Thyroid gland (tissue), 4 donors: ENCODE results near the gene CLMN. TPM values are rescaled to one million over a fixed set of nuclear protein-coding genes. Genes with fewer than 3 reads are reported as not detected.

ENCODE experiments used
- DNase-seq, 2 donors: peaks; one replicate each; pipeline ENCODE4 v3.0.0-alpha.2; 2019
- H3K27ac ChIP-seq, 3 donors: fragments of 200-600 bp; sonication (generic); 1 replicate in 2 of 3; 2 replicates in 1 of 3; pipeline ENCODE4 v1.5.1; 2016 to 2019; ENCODE audit warnings: mild to moderate bottlenecking in 1 of 3, moderate library complexity in 1 of 3
- H3K27me3 ChIP-seq: fragments of 200-600 bp; sonication (generic); one replicate; pipeline ENCODE4 v1.5.1; 2019
- H3K36me3 ChIP-seq, 2 donors: fragments of 200-600 bp; sonication (generic); one replicate each; pipeline ENCODE4 v1.5.1; 2016 to 2019
- H3K4me1 ChIP-seq, 2 donors: fragments of 200-600 bp; sonication (generic); one replicate each; pipeline ENCODE4 v1.5.1; 2017 to 2019
- H3K4me3 ChIP-seq, 3 donors: fragments of 200-600 bp; sonication (generic); replicated peaks in 1 of 3; 1 replicate in 2 of 3; 2 replicates in 1 of 3; pipeline ENCODE4 v1.5.1; 2016; ENCODE audit warnings: mild to moderate bottlenecking in 1 of 3
- H3K9me3 ChIP-seq: fragments of 200-600 bp; sonication (generic); one replicate; pipeline ENCODE4 v1.5.1; 2017
- POLR2A ChIP-seq, 2 donors: fragments of 450-650 bp; IDR thresholded peaks; one replicate each; pipeline ENCODE4 v1.6.1; 2017; ENCODE audit warnings: antibody characterized with exemption in 2 of 2, mild to moderate bottlenecking in 2 of 2, moderate library complexity in 1 of 2
- WGBS, 2 donors: methylation state at CpG; one replicate each; pipeline ENCODE4 v1.1.5; 2017; 5-methylcytosine and 5-hydroxymethylcytosine counted together
- intact Hi-C: fragments of 100-400 bp; cut with DNase I; formaldehyde crosslinking; loops from one replicate; pipeline ENCODE4 v1.15.1; 2023
- total RNA-seq, 4 donors: library from RNA; depleted of rRNA; stranded (reverse); fragments of >200 nt; gene quantifications; one replicate each; pipeline ENCODE4 v1.2.3, GENCODE V29; 2016
- TF ChIP-seq, protein P1 (sequence below), 6 experiments: fragments of 200-600 bp in 3 of 6; fragments of 450-650 bp in 3 of 6; sonication (generic) in 3 of 6; IDR thresholded peaks; one replicate each; pipeline ENCODE4 v1.5.1; 2016 to 2019; ENCODE audit warnings: antibody characterized with exemption in 6 of 6, mild to moderate bottlenecking in 2 of 6, inconsistent platforms in 1 of 6, moderate library complexity in 1 of 6

Gene CLMN
- total RNA-seq, 4 donors from 2014 or later = 15.3 to 29.9 (median 17.8) TPM

GRCh38 chr14:95339301-95339865, 19.7 kb upstream of the CLMN start:
- no peaks in the 10 kb centered on the region for H3K9me3 ChIP-seq
- intact Hi-C loops = no loop called here
- 58 to 61% methylated on average over 10 of the region's 10 CpGs for WGBS, 2 donors

DNA sequence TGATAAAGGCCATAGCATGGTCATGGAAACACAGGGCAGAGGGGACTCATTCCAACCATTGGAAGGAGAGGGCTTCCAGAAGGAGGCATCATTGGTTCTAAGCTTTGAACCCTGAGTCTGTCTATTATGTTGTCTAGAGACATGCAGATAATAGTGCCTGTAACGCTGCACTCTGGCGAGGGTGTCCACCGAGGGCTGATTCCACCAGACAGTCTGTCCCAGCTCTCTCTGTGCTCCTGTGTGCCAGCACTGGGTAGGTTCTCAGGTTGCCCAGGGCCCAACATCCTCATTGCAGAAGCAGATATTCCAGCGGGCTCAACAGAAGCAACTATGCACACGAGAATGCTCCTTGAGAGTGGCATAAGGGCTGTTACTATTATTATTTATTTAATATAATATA, 18.7 kb upstream of the CLMN start:
- 88 to 90% methylated on average over 5 of the region's 5 CpGs for WGBS, 2 donors
- H3K9me3 ChIP-seq = no peaks in the 10 kb centered on the region
- H3K4me3 ChIP-seq = no peak overlapping the region
- intact Hi-C loops = no loop called here
- no peak for DNase-seq
- TF ChIP-seq, protein P1, sequence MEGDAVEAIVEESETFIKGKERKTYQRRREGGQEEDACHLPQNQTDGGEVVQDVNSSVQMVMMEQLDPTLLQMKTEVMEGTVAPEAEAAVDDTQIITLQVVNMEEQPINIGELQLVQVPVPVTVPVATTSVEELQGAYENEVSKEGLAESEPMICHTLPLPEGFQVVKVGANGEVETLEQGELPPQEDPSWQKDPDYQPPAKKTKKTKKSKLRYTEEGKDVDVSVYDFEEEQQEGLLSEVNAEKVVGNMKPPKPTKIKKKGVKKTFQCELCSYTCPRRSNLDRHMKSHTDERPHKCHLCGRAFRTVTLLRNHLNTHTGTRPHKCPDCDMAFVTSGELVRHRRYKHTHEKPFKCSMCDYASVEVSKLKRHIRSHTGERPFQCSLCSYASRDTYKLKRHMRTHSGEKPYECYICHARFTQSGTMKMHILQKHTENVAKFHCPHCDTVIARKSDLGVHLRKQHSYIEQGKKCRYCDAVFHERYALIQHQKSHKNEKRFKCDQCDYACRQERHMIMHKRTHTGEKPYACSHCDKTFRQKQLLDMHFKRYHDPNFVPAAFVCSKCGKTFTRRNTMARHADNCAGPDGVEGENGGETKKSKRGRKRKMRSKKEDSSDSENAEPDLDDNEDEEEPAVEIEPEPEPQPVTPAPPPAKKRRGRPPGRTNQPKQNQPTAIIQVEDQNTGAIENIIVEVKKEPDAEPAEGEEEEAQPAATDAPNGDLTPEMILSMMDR (IDR thresholded peaks at IDR 0.05) = no peak
- no peak for TF ChIP-seq POLR2A (IDR thresholded peaks at IDR 0.05)
- peaks cover 6 to 11% of the 10 kb centered on the region in 2 donors for H3K4me1 ChIP-seq
- H3K27ac ChIP-seq = no peak overlapping the region
- no peaks in the 10 kb centered on the region for H3K36me3 ChIP-seq
- no peaks in the 10 kb centered on the region for H3K27me3 ChIP-seq

More at GRCh38 chr14:95339301-95339865, 19.7 kb upstream of the CLMN start:
- TF ChIP-seq POLR2A (IDR thresholded peaks at IDR 0.05) = no peak
- TF ChIP-seq, protein P1 (IDR thresholded peaks at IDR 0.05) = no peak
- H3K36me3 ChIP-seq = no peaks in the 10 kb centered on the region
- DNase-seq = no peak
- no peak overlapping the region for H3K4me3 ChIP-seq
- H3K27me3 ChIP-seq = no peaks in the 10 kb centered on the region
- no peak overlapping the region for H3K27ac ChIP-seq
- peaks cover 6 to 11% of the 10 kb centered on the region in 2 donors for H3K4me1 ChIP-seq

GRCh38 chr14:95337041-95337595, 17.4 kb upstream of the CLMN start:
- no peak for TF ChIP-seq POLR2A (IDR thresholded peaks at IDR 0.05)
- TF ChIP-seq, protein P1 (IDR thresholded peaks at IDR 0.05) = no peak
- WGBS, 2 donors = 84 to 90% methylated on average over 7 to 10 of the region's 10 CpGs
- intact Hi-C loops = no loop called here

GRCh38 chr14:95336192-95336760, 16.6 kb upstream of the CLMN start:
- no peak for DNase-seq
- 86 to 91% methylated on average over 5 of the region's 5 CpGs for WGBS, 2 donors
- H3K4me3 ChIP-seq = no peak overlapping the region
- TF ChIP-seq, protein P1 (IDR thresholded peaks at IDR 0.05) = no peak
- TF ChIP-seq POLR2A (IDR thresholded peaks at IDR 0.05) = no peak
- H3K27me3 ChIP-seq = no peaks in the 10 kb centered on the region
- peaks cover 6 to 11% of the 10 kb centered on the region in 2 donors for H3K4me1 ChIP-seq
- H3K36me3 ChIP-seq = no peaks in the 10 kb centered on the region
- no peak overlapping the region for H3K27ac ChIP-seq
- intact Hi-C loops = no loop called here
- no peaks in the 10 kb centered on the region for H3K9me3 ChIP-seq

More at GRCh38 chr14:95337041-95337595, 17.4 kb upstream of the CLMN start:
- Histone ChIP-seq H3K27ac (no peak overlapping the region), H3K27me3 (no peaks in the 10 kb centered on the region), H3K4me1 (peaks cover 6 to 11% of the 10 kb centered on the region in 2 donors), H3K4me3 (no peak overlapping the region), H3K36me3 (no peaks in the 10 kb centered on the region), H3K9me3 (no peaks in the 10 kb centered on the region)
- DNase-seq = no peak

- intact Hi-C loops = no loop called here
- H3K27ac ChIP-seq = no peak overlapping the region
- peaks cover 2 to 7% of the 10 kb centered on the region in 2 donors for H3K4me1 ChIP-seq
- no peak for DNase-seq
- TF ChIP-seq, protein P1 (IDR thresholded peaks at IDR 0.05) = no peak
- no peak for TF ChIP-seq POLR2A (IDR thresholded peaks at IDR 0.05)
- 86 to 91% methylated on average over 2 of the region's 2 CpGs for WGBS, 2 donors
- H3K36me3 ChIP-seq = no peaks in the 10 kb centered on the region
- no peaks in the 10 kb centered on the region for H3K27me3 ChIP-seq
- no peak overlapping the region for H3K4me3 ChIP-seq
- no peaks in the 10 kb centered on the region for H3K9me3 ChIP-seq
These were observed 15.4 kb upstream of the CLMN start for GRCh38 chr14:95335071-95335470.
